ENCODE measurements around the gene VRTN.

VRTN gene

GRCh38 chr14:74350928-74351323 lies 2.7 kb downstream of the VRTN start:
- Histone ChIP-seq H3K9me3 (ENCODE audit: low read length) (no peaks in the 10 kb centered on the region), H3K9ac (ENCODE audit: low read length) (no peak overlapping the region), H3K4me3 (ENCODE audit: low read depth in 1 of 2, low read length in 2 of 2) (no peak overlapping the region), H3K27ac (ENCODE audit: low read depth, low read length) (no peak overlapping the region), H3K36me3 (ENCODE audit: insufficient read depth, low read length) (no peaks in the 10 kb centered on the region), H3K4me1 (ENCODE audit: insufficient read depth, low read length) (no peaks in the 10 kb centered on the region), H3K27me3 (ENCODE audit: control insufficient read depth in 1 of 2, insufficient read depth in 2 of 2, low read length in 2 of 2) (peaks cover 0 to 12% of the 10 kb centered on the region in 2 donors)

- Histone ChIP-seq H3K9ac (ENCODE audit: low read length) (no peak overlapping the region), H3K9me3 (ENCODE audit: low read length) (no peaks in the 10 kb centered on the region), H3K4me1 (ENCODE audit: insufficient read depth, low read length) (no peaks in the 10 kb centered on the region), H3K27ac (ENCODE audit: low read depth, low read length) (no peak overlapping the region), H3K4me3 (ENCODE audit: low read depth in 1 of 2, low read length in 2 of 2) (no peak overlapping the region), H3K36me3 (ENCODE audit: insufficient read depth, low read length) (no peaks in the 10 kb centered on the region), H3K27me3 (ENCODE audit: control insufficient read depth in 1 of 2, insufficient read depth in 2 of 2, low read length in 2 of 2) (no peaks in the 10 kb centered on the region)
Measured at GRCh38 chr14:74356892-74357575, 8.8 kb downstream of the VRTN start.

GRCh38 chr14:74357585-74357984 lies 9.3 kb downstream of the VRTN start:
- H3K36me3 ChIP-seq (ENCODE audit: insufficient read depth, low read length): no peaks in the 10 kb centered on the region
- no peak overlapping the region for H3K9ac ChIP-seq (ENCODE audit: low read length)
- H3K27me3 ChIP-seq (ENCODE audit: control insufficient read depth in 1 of 2, insufficient read depth in 2 of 2, low read length in 2 of 2): no peaks in the 10 kb centered on the region
- no peaks in the 10 kb centered on the region for H3K9me3 ChIP-seq (ENCODE audit: low read length)
- H3K4me1 ChIP-seq (ENCODE audit: insufficient read depth, low read length): no peaks in the 10 kb centered on the region
- no peak overlapping the region for H3K4me3 ChIP-seq (ENCODE audit: low read depth in 1 of 2, low read length in 2 of 2)
- no peak overlapping the region for H3K27ac ChIP-seq (ENCODE audit: low read depth, low read length)

GRCh38 chr14:74358176-74358829 lies 10.0 kb downstream of the VRTN start:
- Histone ChIP-seq H3K9me3 (ENCODE audit: low read length) (no peaks in the 10 kb centered on the region), H3K4me3 (ENCODE audit: low read depth in 1 of 2, low read length in 2 of 2) (no peak overlapping the region), H3K9ac (ENCODE audit: low read length) (no peak overlapping the region), H3K4me1 (ENCODE audit: insufficient read depth, low read length) (no peaks in the 10 kb centered on the region), H3K36me3 (ENCODE audit: insufficient read depth, low read length) (no peaks in the 10 kb centered on the region), H3K27me3 (ENCODE audit: control insufficient read depth in 1 of 2, insufficient read depth in 2 of 2, low read length in 2 of 2) (no peaks in the 10 kb centered on the region), H3K27ac (ENCODE audit: low read depth, low read length) (no peak overlapping the region)

- no peaks in the 10 kb centered on the region for H3K36me3 ChIP-seq (ENCODE audit: insufficient read depth, low read length)
- no peaks in the 10 kb centered on the region for H3K4me1 ChIP-seq (ENCODE audit: insufficient read depth, low read length)
- no peaks in the 10 kb centered on the region for H3K9me3 ChIP-seq (ENCODE audit: low read length)
- no peak overlapping the region for H3K9ac ChIP-seq (ENCODE audit: low read length)
- H3K4me3 ChIP-seq (ENCODE audit: low read depth in 1 of 2, low read length in 2 of 2): no peak overlapping the region
- peaks cover 0 to 6% of the 10 kb centered on the region in 2 donors for H3K27me3 ChIP-seq (ENCODE audit: control insufficient read depth in 1 of 2, insufficient read depth in 2 of 2, low read length in 2 of 2)
- no peak overlapping the region for H3K27ac ChIP-seq (ENCODE audit: low read depth, low read length)
Measured at GRCh38 chr14:74360163-74360562, 11.9 kb downstream of the VRTN start.

GRCh38 chr14:74362361-74362915 lies 14.2 kb downstream of the VRTN start:
- Histone ChIP-seq H3K36me3 (ENCODE audit: insufficient read depth, low read length) (no peaks in the 10 kb centered on the region), H3K9ac (ENCODE audit: low read length) (no peak overlapping the region), H3K4me1 (ENCODE audit: insufficient read depth, low read length) (no peaks in the 10 kb centered on the region), H3K4me3 (ENCODE audit: low read depth in 1 of 2, low read length in 2 of 2) (no peak overlapping the region), H3K27me3 (ENCODE audit: control insufficient read depth in 1 of 2, insufficient read depth in 2 of 2, low read length in 2 of 2) (peaks cover 0 to 6% of the 10 kb centered on the region in 2 donors), H3K27ac (ENCODE audit: low read depth, low read length) (no peak overlapping the region), H3K9me3 (ENCODE audit: low read length) (no peaks in the 10 kb centered on the region)

- peaks cover 0 to 6% of the 10 kb centered on the region in 2 donors for H3K27me3 ChIP-seq (ENCODE audit: control insufficient read depth in 1 of 2, insufficient read depth in 2 of 2, low read length in 2 of 2)
- H3K9ac ChIP-seq (ENCODE audit: low read length): no peak overlapping the region
- no peak overlapping the region for H3K4me3 ChIP-seq (ENCODE audit: low read depth in 1 of 2, low read length in 2 of 2)
- no peaks in the 10 kb centered on the region for H3K4me1 ChIP-seq (ENCODE audit: insufficient read depth, low read length)
- H3K36me3 ChIP-seq (ENCODE audit: insufficient read depth, low read length): no peaks in the 10 kb centered on the region
- H3K27ac ChIP-seq (ENCODE audit: low read depth, low read length): no peak overlapping the region
- H3K9me3 ChIP-seq (ENCODE audit: low read length): no peaks in the 10 kb centered on the region
Measured at GRCh38 chr14:74364271-74364880, 16.1 kb downstream of the VRTN start.

GRCh38 chr14:74368026-74368425 lies 19.8 kb downstream of the VRTN start:
- no peak overlapping the region for H3K27ac ChIP-seq (ENCODE audit: low read depth, low read length)
- H3K4me3 ChIP-seq (ENCODE audit: low read depth in 1 of 2, low read length in 2 of 2): no peak overlapping the region
- no peak overlapping the region for H3K9ac ChIP-seq (ENCODE audit: low read length)
- H3K9me3 ChIP-seq (ENCODE audit: low read length): no peaks in the 10 kb centered on the region
- H3K4me1 ChIP-seq (ENCODE audit: insufficient read depth, low read length): no peaks in the 10 kb centered on the region
- no peaks in the 10 kb centered on the region for H3K36me3 ChIP-seq (ENCODE audit: insufficient read depth, low read length)
- peaks cover 0 to 6% of the 10 kb centered on the region in 2 donors for H3K27me3 ChIP-seq (ENCODE audit: control insufficient read depth in 1 of 2, insufficient read depth in 2 of 2, low read length in 2 of 2)

- Histone ChIP-seq H3K4me1 (ENCODE audit: insufficient read depth, low read length) (no peaks in the 10 kb centered on the region), H3K36me3 (ENCODE audit: insufficient read depth, low read length) (no peaks in the 10 kb centered on the region), H3K9me3 (ENCODE audit: low read length) (no peaks in the 10 kb centered on the region), H3K27ac (ENCODE audit: low read depth, low read length) (no peak overlapping the region), H3K9ac (ENCODE audit: low read length) (no peak overlapping the region), H3K27me3 (ENCODE audit: control insufficient read depth in 1 of 2, insufficient read depth in 2 of 2, low read length in 2 of 2) (peaks cover 0 to 6% of the 10 kb centered on the region in 2 donors), H3K4me3 (ENCODE audit: low read depth in 1 of 2, low read length in 2 of 2) (no peak overlapping the region)
Measured at GRCh38 chr14:74368441-74368840, 20.2 kb downstream of the VRTN start.

GRCh38 chr14:74377976-74378690 lies 29.9 kb downstream of the VRTN start:
- Histone ChIP-seq H3K27me3 (ENCODE audit: control insufficient read depth in 1 of 2, insufficient read depth in 2 of 2, low read length in 2 of 2) (no peaks in the 10 kb centered on the region), H3K27ac (ENCODE audit: low read depth, low read length) (no peak overlapping the region), H3K4me1 (ENCODE audit: insufficient read depth, low read length) (no peaks in the 10 kb centered on the region), H3K4me3 (ENCODE audit: low read depth in 1 of 2, low read length in 2 of 2) (no peak overlapping the region), H3K36me3 (ENCODE audit: insufficient read depth, low read length) (no peaks in the 10 kb centered on the region), H3K9ac (ENCODE audit: low read length) (no peak overlapping the region), H3K9me3 (ENCODE audit: low read length) (no peaks in the 10 kb centered on the region)

GRCh38 chr14:74380172-74380571 lies 31.9 kb downstream of the VRTN start:
- Histone ChIP-seq H3K27me3 (ENCODE audit: control insufficient read depth in 1 of 2, insufficient read depth in 2 of 2, low read length in 2 of 2) (no peaks in the 10 kb centered on the region), H3K4me1 (ENCODE audit: insufficient read depth, low read length) (no peaks in the 10 kb centered on the region), H3K36me3 (ENCODE audit: insufficient read depth, low read length) (no peaks in the 10 kb centered on the region), H3K9me3 (ENCODE audit: low read length) (no peaks in the 10 kb centered on the region), H3K27ac (ENCODE audit: low read depth, low read length) (no peak overlapping the region), H3K4me3 (ENCODE audit: low read depth in 1 of 2, low read length in 2 of 2) (no peak overlapping the region), H3K9ac (ENCODE audit: low read length) (no peak overlapping the region)
